ENCODE results near the gene KDSR.

GRCh38 chr18:63407734-63408133 is 40.7 kb upstream of the KDSR start:
- TF ChIP-seq ZNF274 (IDR thresholded peaks at IDR 0.05; ENCODE audit: low read depth, low read length) (no peak), YY1 (IDR thresholded peaks at IDR 0.05; ENCODE audit: insufficient read depth, insufficient read length) (no peak)

Data from NT2/D1 (cell line).